Measurements from ENCODE around the gene HOXB9. TPM values are rescaled to one million over a fixed set of nuclear protein-coding genes. Genes with fewer than 3 reads are reported as not detected.

Gene HOXB9
- total and polyA plus RNA-seq, 10 of the 15 experiments (the other 5 are each of a cell fraction or from before 2014, with no cell fraction given): 0.01 to 0.49 (median 0.09) TPM; not detected in 5

- no peak for DNase-seq (ENCODE audit: low read depth, low spot score)
- Histone ChIP-seq H3K36me3 (ENCODE audit: control insufficient read depth in 2 of 2, insufficient read depth in 2 of 2, low read length in 1 of 2) (no peaks in the 10 kb centered on the region), H4K20me1 (ENCODE audit: control insufficient read depth, insufficient read depth) (no peaks in the 10 kb centered on the region), H3K27ac (ENCODE audit: control insufficient read depth, insufficient read depth) (no peak overlapping the region), H3K27me3 (replicated peaks in 1 of 2; ENCODE audit: control insufficient read depth in 2 of 2, insufficient read depth in 2 of 2, low read length in 1 of 2) (peaks cover 5 to 27% of the 10 kb centered on the region in 2 experiments), H3K4me3 (no peak overlapping the region), H3K9me3 (replicated peaks; ENCODE audit: control insufficient read depth, insufficient read depth, low read length) (no peaks in the 10 kb centered on the region), H3K79me2 (ENCODE audit: control insufficient read depth, insufficient read depth, low read length) (no peaks in the 10 kb centered on the region), H3K4me1 (ENCODE audit: control insufficient read depth, insufficient read depth, low read length) (peaks cover 5% of the 10 kb centered on the region), H3K9ac (ENCODE audit: control insufficient read depth, insufficient read depth, low read length) (no peak overlapping the region), H3K4me2 (ENCODE audit: control insufficient read depth, insufficient read depth) (no peak overlapping the region), H2AFZ (ENCODE audit: control insufficient read depth, low read depth, low read length) (no peak overlapping the region)
- FAIRE-seq: no peak
- ChIA-PET RAD21 (ENCODE audit: unreplicated experiment) (interaction anchor here (0.5 to 1.9 kb wide), 6 partner anchors 10 to 562 kb away, joined by 3 to 5 read pairs (median 4); partner anchors contain the start of gene HOXB9), CTCF (interaction anchor here (0.6 to 2.5 kb wide), 22 partner anchors 9 to 681 kb away, joined by 3 to 16 read pairs (median 4); partner anchors contain the start of gene HOXB9), POLR2A (no interaction called here), SMC1A (ENCODE audit: uncharacterized antibody, unreplicated experiment) (interaction anchor here (0.6 to 1.4 kb wide), 4 partner anchors 10 to 242 kb away, joined by 3 to 6 read pairs (median 3); no protein-coding TSS in a partner anchor)
- BruUV-seq (replicated peaks): no TSS peak
- intact Hi-C loops (cut with micrococcal nuclease; ENCODE audit: unreplicated experiment) (no loop called here), in situ Hi-C loops (cut with MboI) (no loop called here)
- WGBS (ENCODE audit: insufficient coverage, insufficient replicate concordance, low lambda C conversion rate, missing lambda C conversion rate): 61% methylated on average over 18 of the region's 18 CpGs
- no peak for ATAC-seq
- TF ChIP-seq NFIC (IDR thresholded peaks at IDR 0.05; ENCODE audit: low read depth, low read length) (no peak), E2F8 (IDR thresholded peaks at IDR 0.05; ENCODE audit: low read depth, partially characterized antibody) (no peak), ESRRA (IDR thresholded peaks at IDR 0.05; ENCODE audit: low read length) (no peak), MEF2A (IDR thresholded peaks at IDR 0.05; ENCODE audit: insufficient read depth, low read depth, low read length) (no peak), POLR2A (IDR thresholded peaks at IDR 0.05; ENCODE audit: low read depth, low read length) (no peak), MAX (IDR thresholded peaks at IDR 0.05; ENCODE audit: low read depth, low read length) (no peak), CBX3 (IDR thresholded peaks at IDR 0.05; ENCODE audit: borderline replicate concordance, low read depth) (no peak), TCF7 (IDR thresholded peaks at IDR 0.05; ENCODE audit: borderline replicate concordance) (no peak), ZNF24 (IDR thresholded peaks at IDR 0.05) (no peak), ASH2L (IDR thresholded peaks at IDR 0.05; ENCODE audit: borderline replicate concordance, low read depth) (no peak), HCFC1 (IDR thresholded peaks at IDR 0.05; ENCODE audit: low read length) (no peak), ATF2 (IDR thresholded peaks at IDR 0.05; ENCODE audit: low read length) (no peak), SPI1 (IDR thresholded peaks at IDR 0.05; ENCODE audit: borderline replicate concordance, insufficient read depth, low read depth, low read length) (no peak)
- TF ChIP-seq, protein P1, sequence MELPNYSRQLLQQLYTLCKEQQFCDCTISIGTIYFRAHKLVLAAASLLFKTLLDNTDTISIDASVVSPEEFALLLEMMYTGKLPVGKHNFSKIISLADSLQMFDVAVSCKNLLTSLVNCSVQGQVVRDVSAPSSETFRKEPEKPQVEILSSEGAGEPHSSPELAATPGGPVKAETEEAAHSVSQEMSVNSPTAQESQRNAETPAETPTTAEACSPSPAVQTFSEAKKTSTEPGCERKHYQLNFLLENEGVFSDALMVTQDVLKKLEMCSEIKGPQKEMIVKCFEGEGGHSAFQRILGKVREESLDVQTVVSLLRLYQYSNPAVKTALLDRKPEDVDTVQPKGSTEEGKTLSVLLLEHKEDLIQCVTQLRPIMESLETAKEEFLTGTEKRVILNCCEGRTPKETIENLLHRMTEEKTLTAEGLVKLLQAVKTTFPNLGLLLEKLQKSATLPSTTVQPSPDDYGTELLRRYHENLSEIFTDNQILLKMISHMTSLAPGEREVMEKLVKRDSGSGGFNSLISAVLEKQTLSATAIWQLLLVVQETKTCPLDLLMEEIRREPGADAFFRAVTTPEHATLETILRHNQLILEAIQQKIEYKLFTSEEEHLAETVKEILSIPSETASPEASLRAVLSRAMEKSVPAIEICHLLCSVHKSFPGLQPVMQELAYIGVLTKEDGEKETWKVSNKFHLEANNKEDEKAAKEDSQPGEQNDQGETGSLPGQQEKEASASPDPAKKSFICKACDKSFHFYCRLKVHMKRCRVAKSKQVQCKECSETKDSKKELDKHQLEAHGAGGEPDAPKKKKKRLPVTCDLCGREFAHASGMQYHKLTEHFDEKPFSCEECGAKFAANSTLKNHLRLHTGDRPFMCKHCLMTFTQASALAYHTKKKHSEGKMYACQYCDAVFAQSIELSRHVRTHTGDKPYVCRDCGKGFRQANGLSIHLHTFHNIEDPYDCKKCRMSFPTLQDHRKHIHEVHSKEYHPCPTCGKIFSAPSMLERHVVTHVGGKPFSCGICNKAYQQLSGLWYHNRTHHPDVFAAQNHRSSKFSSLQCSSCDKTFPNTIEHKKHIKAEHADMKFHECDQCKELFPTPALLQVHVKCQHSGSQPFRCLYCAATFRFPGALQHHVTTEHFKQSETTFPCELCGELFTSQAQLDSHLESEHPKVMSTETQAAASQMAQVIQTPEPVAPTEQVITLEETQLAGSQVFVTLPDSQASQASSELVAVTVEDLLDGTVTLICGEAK (IDR thresholded peaks at IDR 0.05; ENCODE audit: borderline replicate concordance): no peak
Observed at GRCh38 chr17:48637323-48638260, 11.4 kb upstream of the HOXB9 start.
